ENCODE measurements around the gene EPB41. TPM values are rescaled to one million over a fixed set of nuclear protein-coding genes. Genes with fewer than 3 reads are reported as not detected.
"Not testable (repeated sequence)": the region's sequence is repeated elsewhere in the genome, so short reads cannot be mapped to it uniquely, and the experiment has no call there.

EPB41 gene
- total RNA-seq, 4 donors from 2014 or later, result 71.6 to 117 (median 92.6) TPM

- Histone ChIP-seq H3K4me3 (no peak overlapping the region), H3K27ac (no peak overlapping the region), H3K36me3 (peaks cover 0 to 4% (median 2%) of the 10 kb centered on the region in 4 donors), H3K27me3 (no peaks in the 10 kb centered on the region), H3K4me1 (no peaks in the 10 kb centered on the region), H3K9me3 (peaks cover 0 to 4% of the 10 kb centered on the region in 2 donors)
- TF ChIP-seq, protein P1, sequence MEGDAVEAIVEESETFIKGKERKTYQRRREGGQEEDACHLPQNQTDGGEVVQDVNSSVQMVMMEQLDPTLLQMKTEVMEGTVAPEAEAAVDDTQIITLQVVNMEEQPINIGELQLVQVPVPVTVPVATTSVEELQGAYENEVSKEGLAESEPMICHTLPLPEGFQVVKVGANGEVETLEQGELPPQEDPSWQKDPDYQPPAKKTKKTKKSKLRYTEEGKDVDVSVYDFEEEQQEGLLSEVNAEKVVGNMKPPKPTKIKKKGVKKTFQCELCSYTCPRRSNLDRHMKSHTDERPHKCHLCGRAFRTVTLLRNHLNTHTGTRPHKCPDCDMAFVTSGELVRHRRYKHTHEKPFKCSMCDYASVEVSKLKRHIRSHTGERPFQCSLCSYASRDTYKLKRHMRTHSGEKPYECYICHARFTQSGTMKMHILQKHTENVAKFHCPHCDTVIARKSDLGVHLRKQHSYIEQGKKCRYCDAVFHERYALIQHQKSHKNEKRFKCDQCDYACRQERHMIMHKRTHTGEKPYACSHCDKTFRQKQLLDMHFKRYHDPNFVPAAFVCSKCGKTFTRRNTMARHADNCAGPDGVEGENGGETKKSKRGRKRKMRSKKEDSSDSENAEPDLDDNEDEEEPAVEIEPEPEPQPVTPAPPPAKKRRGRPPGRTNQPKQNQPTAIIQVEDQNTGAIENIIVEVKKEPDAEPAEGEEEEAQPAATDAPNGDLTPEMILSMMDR (IDR thresholded peaks at IDR 0.05), result no peak
- no peak for TF ChIP-seq POLR2A (IDR thresholded peaks at IDR 0.05)
- no peak for TF ChIP-seq EP300 (IDR thresholded peaks at IDR 0.05; ENCODE audit: low read depth)
- TF ChIP-seq POLR2AphosphoS5 (IDR thresholded peaks at IDR 0.05), result no peak
- in situ Hi-C loops (cut with MboI; ENCODE audit: low pct_ligation_motif_present in 1 of 4, low pct_unique_long_range_greater_than_20kb in 1 of 4, low sequenced_read_pairs in 3 of 4), result no loop called here
- DNase-seq, result no peak
- intact Hi-C loops (cut with DNase I; ENCODE audit: low total_unique reads), result no loop called here
- whole genome bisulfite sequencing, 2 donors (ENCODE audit: low coverage in 1 of 2), result 67 to 73% methylated on average over 4 of the region's 4 CpGs
Measured at GRCh38 chr1:29096231-29096886, 182.0 kb downstream of the EPB41 start.

DNA sequence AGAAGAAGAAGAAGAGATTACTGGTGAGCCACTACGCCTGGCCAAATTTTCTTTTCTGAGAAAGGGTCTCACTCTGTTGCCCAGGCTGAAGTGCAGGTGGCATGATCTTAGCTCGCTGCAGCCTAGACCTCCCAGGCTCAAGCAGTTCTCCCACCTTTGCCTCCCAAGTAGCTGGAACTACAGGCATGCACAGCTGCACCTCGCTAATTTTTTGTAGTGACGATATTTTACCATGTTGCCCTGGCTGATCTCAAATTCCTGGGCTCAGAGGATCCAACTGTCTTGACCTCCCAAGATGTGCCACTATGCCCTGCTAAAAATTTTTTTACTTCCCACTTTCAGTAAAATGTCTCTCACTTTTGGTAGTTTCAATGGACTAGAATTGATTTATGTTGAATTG lies 184.9 kb downstream of the EPB41 start:
- Histone ChIP-seq H3K27me3 (no peaks in the 10 kb centered on the region), H3K4me3 (no peak overlapping the region), H3K27ac (no peak overlapping the region), H3K36me3 (peaks cover 0 to 4% (median 2%) of the 10 kb centered on the region in 4 donors), H3K4me1 (no peaks in the 10 kb centered on the region), H3K9me3 (no peaks in the 10 kb centered on the region)
- TF ChIP-seq EP300 (IDR thresholded peaks at IDR 0.05; ENCODE audit: low read depth), result no peak
- TF ChIP-seq, protein P1 (IDR thresholded peaks at IDR 0.05), result no peak
- TF ChIP-seq POLR2A (IDR thresholded peaks at IDR 0.05), result no peak
- intact Hi-C loops (cut with DNase I; ENCODE audit: low total_unique reads), result no loop called here
- WGBS, 2 donors (ENCODE audit: low coverage in 1 of 2), result 67 to 82% methylated on average over 3 to 4 of the region's 4 CpGs
- in situ Hi-C loops (cut with MboI; ENCODE audit: low pct_ligation_motif_present in 1 of 4, low pct_unique_long_range_greater_than_20kb in 1 of 4, low sequenced_read_pairs in 3 of 4), result no loop called here
- no peak for DNase-seq

DNA sequence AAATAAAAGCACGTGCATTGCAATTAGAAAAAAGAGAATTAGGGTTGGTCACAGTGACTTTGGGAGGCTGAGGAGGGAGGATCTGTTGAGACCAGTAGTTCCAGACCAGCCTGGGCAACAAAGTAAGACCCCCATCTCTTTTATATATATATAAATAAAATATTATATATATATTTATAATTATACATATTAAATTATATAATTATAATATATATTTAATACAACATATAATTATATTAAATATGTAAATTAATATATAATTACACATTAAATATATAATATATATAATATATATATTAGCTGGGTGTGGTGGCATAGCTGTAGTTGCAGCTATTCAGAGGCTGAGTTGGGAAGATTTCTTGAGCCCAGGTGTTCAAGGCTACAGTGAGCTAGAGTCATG lies 186.1 kb downstream of the EPB41 start:
- in situ Hi-C loops (cut with MboI; ENCODE audit: low pct_ligation_motif_present in 1 of 4, low pct_unique_long_range_greater_than_20kb in 1 of 4, low sequenced_read_pairs in 3 of 4) (no loop called here), intact Hi-C loops (cut with DNase I; ENCODE audit: low total_unique reads) (no loop called here)
- no peak overlapping the region for H3K27ac ChIP-seq
- no peak overlapping the region for H3K4me3 ChIP-seq
- H3K9me3 ChIP-seq, result no peaks in the 10 kb centered on the region
- H3K4me1 ChIP-seq, result no peaks in the 10 kb centered on the region
- no peak for DNase-seq
- H3K36me3 ChIP-seq, result peaks cover 0 to 4% (median 2%) of the 10 kb centered on the region in 4 donors
- WGBS, 2 donors (ENCODE audit: low coverage in 1 of 2), result 91 to 100% methylated on average over 1 of the region's 1 CpG
- H3K27me3 ChIP-seq, result no peaks in the 10 kb centered on the region
- TF ChIP-seq POLR2A (IDR thresholded peaks at IDR 0.05), result no peak
- no peak for TF ChIP-seq POLR2AphosphoS5 (IDR thresholded peaks at IDR 0.05)
- TF ChIP-seq, protein P1 (IDR thresholded peaks at IDR 0.05), result no peak
- TF ChIP-seq EP300 (IDR thresholded peaks at IDR 0.05; ENCODE audit: low read depth), result no peak

- no peaks in the 10 kb centered on the region for H3K27me3 ChIP-seq
- 71 to 100% methylated on average over 2 to 6 of the region's 6 CpGs for WGBS, 2 donors (ENCODE audit: low coverage in 1 of 2)
- no peak for DNase-seq
- intact Hi-C loops (cut with DNase I; ENCODE audit: low total_unique reads) (no loop called here), in situ Hi-C loops (cut with MboI; ENCODE audit: low pct_ligation_motif_present in 1 of 4, low pct_unique_long_range_greater_than_20kb in 1 of 4, low sequenced_read_pairs in 3 of 4) (no loop called here)
- no peak overlapping the region for H3K27ac ChIP-seq
- no peaks in the 10 kb centered on the region for H3K4me1 ChIP-seq
- TF ChIP-seq POLR2A (IDR thresholded peaks at IDR 0.05), result no peak
- TF ChIP-seq, protein P1 (IDR thresholded peaks at IDR 0.05), result no peak
- TF ChIP-seq EP300 (IDR thresholded peaks at IDR 0.05; ENCODE audit: low read depth), result no peak
- no peak for TF ChIP-seq POLR2AphosphoS5 (IDR thresholded peaks at IDR 0.05)
- H3K4me3 ChIP-seq, result no peak overlapping the region
- H3K9me3 ChIP-seq, result no peaks in the 10 kb centered on the region
- peaks cover 0 to 11% (median 3%) of the 10 kb centered on the region in 4 donors for H3K36me3 ChIP-seq
Measured at GRCh38 chr1:29105822-29106221, 191.5 kb downstream of the EPB41 start.

- H3K27ac ChIP-seq; DNase-seq; H3K4me3 ChIP-seq; H3K9me3 ChIP-seq; intact Hi-C loops (cut with DNase I; ENCODE audit: low total_unique reads); in situ Hi-C loops (cut with MboI; ENCODE audit: low pct_ligation_motif_present in 1 of 4, low pct_unique_long_range_greater_than_20kb in 1 of 4, low sequenced_read_pairs in 3 of 4); H3K27me3 ChIP-seq; H3K4me1 ChIP-seq: not testable (repeated sequence)
- H3K36me3 ChIP-seq, result peaks cover 0 to 13% (median 6%) of the 10 kb centered on the region in 4 donors
- whole genome bisulfite sequencing, 2 donors (ENCODE audit: low coverage in 1 of 2), result 96 to 100% methylated on average over 1 to 6 of the region's 6 CpGs
Measured at GRCh38 chr1:29108041-29108440, 193.7 kb downstream of the EPB41 start.
